Mammary epithelial cell (primary cell): ENCODE results near the gene KRTAP15-1.

ENCODE experiments used
- CTCF ChIP-seq, 2 donors: IDR thresholded peaks in 1 of 2; conservative IDR thresholded peaks in 1 of 2; 2 replicates each; pipeline ENCODE4 v1.5.1; 2011 to 2012; ENCODE audit warnings: inconsistent platforms in 2 of 2, low read length in 2 of 2, mild to moderate bottlenecking in 2 of 2, control low read depth in 1 of 2, low read depth in 1 of 2; ENCODE audit not compliant: insufficient read depth in 1 of 2; ENCODE audit errors: extremely low read depth in 1 of 2
- EZH2 ChIP-seq: IDR thresholded peaks from 2 replicates; pipeline ENCODE4 v1.6.1; 2012; ENCODE audit warnings: low read length, inconsistent platforms, borderline replicate concordance

- TF ChIP-seq CTCF (conservative IDR thresholded peaks at IDR 0.05 in 1 of 2, IDR thresholded peaks at IDR 0.05 in 1 of 2; ENCODE audit: extremely low read depth in 1 of 2, insufficient read depth in 1 of 2, low read depth in 1 of 2, low read length in 2 of 2) (no peak), EZH2 (no peak)
Observed at GRCh38 chr21:30391492-30392025, 48.5 kb upstream of the KRTAP15-1 start.
